AG10803 (cell line): ENCODE results near the gene CEP162.

Experiments used
- DNase-seq: peaks from one replicate; pipeline ENCODE4 v3.0.0; 2010; ENCODE audit warnings: low read depth
- H3K4me3 ChIP-seq: 2 replicates; pipeline ENCODE4 v1.5.1; 2011; ENCODE audit warnings: mild to moderate bottlenecking, low read length, control low read depth
- CTCF ChIP-seq: conservative IDR thresholded peaks from 2 replicates; pipeline ENCODE4 v1.5.1; 2011; ENCODE audit warnings: mild to moderate bottlenecking, low read length, control low read depth, inconsistent platforms

CEP162 gene

GRCh38 chr6:84227434-84228197 lies at the start of gene CEP162:
CEP162 (minus strand) TSS chr6:84227643; CDS start chr6:84226393, 1,250 bp downstream.
- peak within 1 kb of the TSS; percentile 92 for H3K4me3 ChIP-seq

GRCh38 chr6:84274856-84275255 lies 47.4 kb upstream of the CEP162 start:
- no peak overlapping the region for H3K4me3 ChIP-seq
- DNase-seq: no peak
- TF ChIP-seq CTCF: no peak

More at GRCh38 chr6:84227434-84228197, at the start of gene CEP162:
- peak; percentile 81 for TF ChIP-seq CTCF
- DNase-seq: peak; percentile 78

- no peak for DNase-seq
- no peak overlapping the region for H3K4me3 ChIP-seq
- no peak for TF ChIP-seq CTCF
Observed at GRCh38 chr6:84273048-84273809, 45.8 kb upstream of the CEP162 start.

- no peak overlapping the region for H3K4me3 ChIP-seq
- no peak for TF ChIP-seq CTCF
- DNase-seq: no peak
Observed at GRCh38 chr6:84272298-84272697, 44.9 kb upstream of the CEP162 start.

GRCh38 chr6:84271061-84271716 lies 43.7 kb upstream of the CEP162 start:
- TF ChIP-seq CTCF: no peak
- DNase-seq: no peak
- H3K4me3 ChIP-seq: no peak overlapping the region

GRCh38 chr6:84269947-84270733 lies 42.7 kb upstream of the CEP162 start:
- TF ChIP-seq CTCF: no peak
- H3K4me3 ChIP-seq: no peak overlapping the region
- DNase-seq: no peak
